Measurements from ENCODE around the gene WDR35. TPM values are rescaled to one million over a fixed set of nuclear protein-coding genes. Genes with fewer than 3 reads are reported as not detected.

The WDR35 gene
- total and polyA plus RNA-seq, 2 of the 4 experiments (the other 2 are of a cell fraction), result 3.4 to 8.1 TPM

GRCh38 chr2:19902216-19902740 is 87.6 kb downstream of the WDR35 start:
- peak overlapping the region; percentile 96 for H4K5ac ChIP-seq (ENCODE audit: low read depth, low read length)
- in situ Hi-C loops (cut with MboI; ENCODE audit: low sequenced_read_pairs), result no loop called here
- H3K9ac ChIP-seq (ENCODE audit: low read depth, low read length), result peak overlapping the region; percentile 93
- peaks cover 11% of the 10 kb centered on the region for H3K4me1 ChIP-seq (ENCODE audit: control insufficient read depth, insufficient read depth, low read length)
- peak overlapping the region; percentile 84 for H3K18ac ChIP-seq (ENCODE audit: low read depth, low read length)
- ChIA-PET POLR2A (ENCODE audit: unreplicated experiment) (interaction anchor here (0.7 kb wide), 1 partner anchor 878 kb away, joined by 8 read pairs; no protein-coding TSS in a partner anchor), CTCF (interaction anchor here (0.7 kb wide), 1 partner anchor 1103 kb away, joined by 4 read pairs; no protein-coding TSS in a partner anchor)
- peak overlapping the region; percentile 13; the same call in 2 of the 3 replicates for H2BK15ac ChIP-seq (ENCODE audit: low read depth, low read length)
- peak overlapping the region; percentile 99 for H3K4ac ChIP-seq (ENCODE audit: low read depth, low read length)
- intact Hi-C loops (cut with micrococcal nuclease), result no loop called here
- H3K14ac ChIP-seq (replicated peaks; ENCODE audit: low read depth, low read length), result peak overlapping the region; percentile 86
- no peaks in the 10 kb centered on the region; the same call in 1 of the 2 replicates for H3K9me1 ChIP-seq (ENCODE audit: insufficient read depth, low read length)
- H2AFZ ChIP-seq (replicated peaks; ENCODE audit: low read length, poor library complexity), result peak overlapping the region; percentile 99
- H3K27ac ChIP-seq (ENCODE audit: insufficient read depth, low read length), result peak overlapping the region; percentile 95
- DNase-seq (no peak), ATAC-seq (ENCODE audit: low read depth) (peak; percentile 10; the same call in 1 of the 2 replicates)
- peak overlapping the region; percentile 78 for H2BK120ac ChIP-seq (ENCODE audit: low read depth, low read length)
- peak overlapping the region; percentile 27; the same call in 1 of the 2 replicates for H2AK5ac ChIP-seq (ENCODE audit: low read depth, low read length)
- dilution Hi-C loops (cut with HindIII; ENCODE audit: low sequenced_read_pairs, unreplicated experiment), result no loop called here
- TF ChIP-seq MAZ (IDR thresholded peaks at IDR 0.05; ENCODE audit: borderline replicate concordance, low read depth, low read length) (no peak), ELK1 (IDR thresholded peaks at IDR 0.05; ENCODE audit: borderline replicate concordance, low read depth, low read length) (no peak), MXI1 (IDR thresholded peaks at IDR 0.05; ENCODE audit: borderline replicate concordance, low read depth, low read length) (no peak), POLR2A (IDR thresholded peaks at IDR 0.05; ENCODE audit: low read depth, low read length) (no peak), NFE2L2 (IDR thresholded peaks at IDR 0.05; ENCODE audit: low read depth, low read length) (no peak), USF2 (IDR thresholded peaks at IDR 0.05; ENCODE audit: low read depth, low read length) (no peak), BHLHE40 (IDR thresholded peaks at IDR 0.05; ENCODE audit: low read depth, low read length) (no peak), RCOR1 (IDR thresholded peaks at IDR 0.05; ENCODE audit: insufficient replicate concordance, low read length) (no peak), RAD21 (IDR thresholded peaks at IDR 0.05; ENCODE audit: low read length) (no peak), CHD1 (IDR thresholded peaks at IDR 0.05; ENCODE audit: low read depth, low read length) (no peak), SMC3 (IDR thresholded peaks at IDR 0.05; ENCODE audit: low read depth, low read length) (no peak), FOS (IDR thresholded peaks at IDR 0.05; ENCODE audit: low read depth, low read length) (no peak)
- no peak overlapping the region for H2BK20ac ChIP-seq (ENCODE audit: low read depth, low read length)
- WGBS, 2 experiments (ENCODE audit: extremely low coverage in 2 of 2, insufficient read length in 1 of 2), result 0% methylated on average over 3 of the region's 21 CpGs; no CpG with 5 or more reads in 1 of the 2 experiments
- H3K4me3 ChIP-seq (ENCODE audit: insufficient read depth, low read depth, low read length), result peak overlapping the region; percentile 76
- peak overlapping the region; percentile 91 for H3K56ac ChIP-seq (ENCODE audit: extremely low read depth, insufficient read depth, low read length)
- no TSS peak for BruUV-seq (replicated peaks)
- peaks cover 10% of the 10 kb centered on the region; the same call in 1 of the 2 replicates for H4K20me1 ChIP-seq (ENCODE audit: insufficient read depth, low read length)
- H4K91ac ChIP-seq (ENCODE audit: insufficient read depth, low read depth, low read length), result peak overlapping the region; percentile 87
- H3K36me3 ChIP-seq (ENCODE audit: control insufficient read depth, insufficient read depth, low read length), result 0 out of 2 replicates have a peak, but pooled peaks cover 1% of the 10 kb centered on the region
- peak overlapping the region; percentile 94 to 100 for H4K8ac ChIP-seq (ENCODE audit: low read depth in 2 of 2, low read length in 2 of 2)
- H3K4me2 ChIP-seq (ENCODE audit: low read depth, low read length), result peak overlapping the region; percentile 91
- no peaks in the 10 kb centered on the region for H3K9me3 ChIP-seq (ENCODE audit: control insufficient read depth, insufficient read depth, low read length)
- H3K79me1 ChIP-seq (ENCODE audit: low read depth in 1 of 2, low read length in 2 of 2), result peaks cover 17 to 35% of the 10 kb centered on the region in 2 experiments
- H2AK9ac ChIP-seq (replicated peaks; ENCODE audit: low read depth, low read length, poor library complexity), result peak overlapping the region; percentile 61
- H3K27me3 ChIP-seq (ENCODE audit: control insufficient read depth, insufficient read depth, low read length), result no peaks in the 10 kb centered on the region
- peak overlapping the region; percentile 95 for H2BK5ac ChIP-seq (ENCODE audit: low read depth, low read length, poor library complexity, severe bottlenecking)
- H3K23ac ChIP-seq (ENCODE audit: low read depth, low read length), result peak overlapping the region; percentile 61
